Adipocyte (in vitro differentiated cells): ENCODE measurements around the gene OR2T29.
"Not testable (repeated sequence)": the region's sequence is repeated elsewhere in the genome, so short reads cannot be mapped to it uniquely, and the experiment has no call there.

ENCODE experiments used
- DNase-seq: peaks from one replicate; pipeline ENCODE4 v3.0.0-alpha.2; 2015; ENCODE audit warnings: low read depth
- H3K27me3 ChIP-seq: replicated peaks from 2 replicates; pipeline ENCODE4 v1.7.0; 2013; ENCODE audit warnings: mild to moderate bottlenecking, low read length, moderate library complexity; ENCODE audit not compliant: control insufficient read depth, insufficient read depth
- H3K36me3 ChIP-seq: 2 replicates; pipeline ENCODE4 v1.7.0; 2013; ENCODE audit warnings: low read length, mild to moderate bottlenecking, moderate library complexity; ENCODE audit not compliant: control insufficient read depth, insufficient read depth, severe bottlenecking
- H3K4me1 ChIP-seq: 2 replicates; pipeline ENCODE4 v1.7.0; 2013; ENCODE audit warnings: mild to moderate bottlenecking, low read length, moderate library complexity; ENCODE audit not compliant: control insufficient read depth, insufficient read depth
- H3K4me3 ChIP-seq: 2 replicates; pipeline ENCODE4 v1.7.0; 2013; ENCODE audit warnings: mild to moderate bottlenecking, low read length, moderate library complexity
- H3K9ac ChIP-seq: 2 replicates; pipeline ENCODE4 v1.7.0; 2013; ENCODE audit warnings: mild to moderate bottlenecking, low read length, moderate library complexity
- H3K9me3 ChIP-seq: 2 replicates; pipeline ENCODE4 v1.7.0; 2013; ENCODE audit warnings: mild to moderate bottlenecking, low read length, moderate library complexity; ENCODE audit not compliant: control insufficient read depth

Gene OR2T29

GRCh38 chr1:248562672-248563071 lies at the start of gene OR2T29:
OR2T29 (minus strand) TSS chr1:248562772; CDS start chr1:248559491, 3,281 bp downstream.
- H3K9me3 ChIP-seq, H3K4me3 ChIP-seq, DNase-seq, H3K36me3 ChIP-seq, H3K4me1 ChIP-seq, H3K9ac ChIP-seq, H3K27me3 ChIP-seq: not testable (repeated sequence)

- Histone ChIP-seq H3K27me3 (no peaks in the 10 kb centered on the region), H3K4me3 (no peak overlapping the region), H3K9ac (no peak overlapping the region), H3K9me3 (no peaks in the 10 kb centered on the region), H3K36me3 (no peaks in the 10 kb centered on the region), H3K4me1 (no peaks in the 10 kb centered on the region)
- no peak for DNase-seq
These were observed 49.4 kb upstream of the OR2T29 start for GRCh38 chr1:248611883-248612414.

- Histone ChIP-seq H3K9ac (no peak overlapping the region), H3K27me3 (no peaks in the 10 kb centered on the region), H3K9me3 (no peaks in the 10 kb centered on the region), H3K4me1 (no peaks in the 10 kb centered on the region), H3K4me3 (no peak overlapping the region), H3K36me3 (no peaks in the 10 kb centered on the region)
- no peak for DNase-seq
These were observed 47.7 kb upstream of the OR2T29 start for GRCh38 chr1:248610301-248610700.

- Histone ChIP-seq H3K9ac (no peak overlapping the region), H3K4me3 (no peak overlapping the region), H3K9me3 (peaks cover 6% of the 10 kb centered on the region), H3K36me3 (no peaks in the 10 kb centered on the region), H3K4me1 (no peaks in the 10 kb centered on the region), H3K27me3 (no peaks in the 10 kb centered on the region)
- no peak for DNase-seq
These were observed 36.8 kb upstream of the OR2T29 start for GRCh38 chr1:248599396-248599795.

- Histone ChIP-seq H3K9ac (no peak within 1 kb of the TSS), H3K9me3 (peaks cover 4% of the 10 kb centered on the region), H3K4me1 (no peaks in the 10 kb centered on the region), H3K4me3 (no peak within 1 kb of the TSS), H3K36me3 (no peaks in the 10 kb centered on the region), H3K27me3 (no peaks in the 10 kb centered on the region)
- no peak for DNase-seq
These were observed 35.0 kb upstream of the OR2T29 start, which contains the start of gene OR2T10 for GRCh38 chr1:248597589-248597988. OR2T10 (minus strand) TSS chr1:248597700; CDS start chr1:248593768, 3,932 bp downstream.

- no peak overlapping the region for H3K9ac ChIP-seq
- H3K4me1 ChIP-seq: no peaks in the 10 kb centered on the region
- no peaks in the 10 kb centered on the region for H3K36me3 ChIP-seq
- no peak for DNase-seq
- H3K9me3 ChIP-seq: peaks cover 4% of the 10 kb centered on the region
- no peaks in the 10 kb centered on the region for H3K27me3 ChIP-seq
- H3K4me3 ChIP-seq: no peak overlapping the region
These were observed 34.0 kb upstream of the OR2T29 start for GRCh38 chr1:248596615-248597014.

- H3K4me1 ChIP-seq: no peaks in the 10 kb centered on the region
- H3K4me3 ChIP-seq: no peak overlapping the region
- no peak overlapping the region for H3K9ac ChIP-seq
These were observed 30.7 kb upstream of the OR2T29 start for GRCh38 chr1:248593226-248593625.

GRCh38 chr1:248592655-248593054 lies 30.1 kb upstream of the OR2T29 start:
- no peak for DNase-seq
- H3K4me3 ChIP-seq: no peak overlapping the region
- H3K9ac ChIP-seq: no peak overlapping the region
- H3K4me1 ChIP-seq: no peaks in the 10 kb centered on the region
- H3K9me3 ChIP-seq: peaks cover 4% of the 10 kb centered on the region
- no peaks in the 10 kb centered on the region for H3K36me3 ChIP-seq
- no peaks in the 10 kb centered on the region for H3K27me3 ChIP-seq

More at GRCh38 chr1:248593226-248593625, 30.7 kb upstream of the OR2T29 start:
- no peaks in the 10 kb centered on the region for H3K27me3 ChIP-seq
- DNase-seq: no peak
- peaks cover 4% of the 10 kb centered on the region for H3K9me3 ChIP-seq
- H3K36me3 ChIP-seq: no peaks in the 10 kb centered on the region

- Histone ChIP-seq H3K4me3 (no peak overlapping the region), H3K27me3 (no peaks in the 10 kb centered on the region), H3K4me1 (no peaks in the 10 kb centered on the region), H3K36me3 (no peaks in the 10 kb centered on the region), H3K9ac (no peak overlapping the region), H3K9me3 (peaks cover 4% of the 10 kb centered on the region)
- no peak for DNase-seq
These were observed 27.5 kb upstream of the OR2T29 start for GRCh38 chr1:248590055-248590454.

- no peak for DNase-seq
- no peaks in the 10 kb centered on the region for H3K36me3 ChIP-seq
- no peak overlapping the region for H3K4me3 ChIP-seq
- no peaks in the 10 kb centered on the region for H3K4me1 ChIP-seq
- H3K9ac ChIP-seq: no peak overlapping the region
- no peaks in the 10 kb centered on the region for H3K27me3 ChIP-seq
- H3K9me3 ChIP-seq: no peaks in the 10 kb centered on the region
These were observed 26.8 kb upstream of the OR2T29 start for GRCh38 chr1:248589334-248589733.

GRCh38 chr1:248585266-248585665 lies 22.7 kb upstream of the OR2T29 start:
- Histone ChIP-seq H3K36me3 (no peaks in the 10 kb centered on the region), H3K4me1 (no peaks in the 10 kb centered on the region), H3K9me3 (no peaks in the 10 kb centered on the region), H3K4me3 (no peak overlapping the region), H3K9ac (no peak overlapping the region), H3K27me3 (no peaks in the 10 kb centered on the region)
- no peak for DNase-seq
